ENCODE data around the gene PDCD1. TPM values are rescaled to one million over a fixed set of nuclear protein-coding genes. Genes with fewer than 3 reads are reported as not detected.

PDCD1 gene
- polyA plus RNA-seq, 1 experiment: not detected

- H3K4me3 ChIP-seq (ENCODE audit: low read depth, low read length): no peak overlapping the region
- no peaks in the 10 kb centered on the region for H3K27me3 ChIP-seq (ENCODE audit: control insufficient read depth, insufficient read depth, low read length)
- DNase-seq (ENCODE audit: low read depth, low spot score): no peak
- TF ChIP-seq CTCF (IDR thresholded peaks at IDR 0.05; ENCODE audit: low read depth, low read length): no peak
- ChIA-PET CTCF (no interaction called here), POLR2A (no interaction called here)
- H3K27ac ChIP-seq (ENCODE audit: low read depth, low read length): no peak overlapping the region
- H3K9me3 ChIP-seq (ENCODE audit: control insufficient read depth, insufficient read depth, low read length): peaks cover 6% of the 10 kb centered on the region; the same call in 1 of the 2 replicates
These were observed 46.6 kb downstream of the PDCD1 start for GRCh38 chr2:241811952-241812729.

- no peak for DNase-seq (ENCODE audit: low read depth, low spot score)
- no peak overlapping the region for H3K4me3 ChIP-seq (ENCODE audit: low read depth, low read length)
- H3K9me3 ChIP-seq (ENCODE audit: control insufficient read depth, insufficient read depth, low read length): peaks cover 6% of the 10 kb centered on the region; the same call in 1 of the 2 replicates
- H3K27me3 ChIP-seq (ENCODE audit: control insufficient read depth, insufficient read depth, low read length): no peaks in the 10 kb centered on the region
- no peak overlapping the region for H3K27ac ChIP-seq (ENCODE audit: low read depth, low read length)
- CTCF ChIA-PET: no interaction called here
- no peak for TF ChIP-seq CTCF (IDR thresholded peaks at IDR 0.05; ENCODE audit: low read depth, low read length)
- POLR2A ChIA-PET: no interaction called here
These were observed 47.3 kb downstream of the PDCD1 start for GRCh38 chr2:241811201-241811951.

DNA sequence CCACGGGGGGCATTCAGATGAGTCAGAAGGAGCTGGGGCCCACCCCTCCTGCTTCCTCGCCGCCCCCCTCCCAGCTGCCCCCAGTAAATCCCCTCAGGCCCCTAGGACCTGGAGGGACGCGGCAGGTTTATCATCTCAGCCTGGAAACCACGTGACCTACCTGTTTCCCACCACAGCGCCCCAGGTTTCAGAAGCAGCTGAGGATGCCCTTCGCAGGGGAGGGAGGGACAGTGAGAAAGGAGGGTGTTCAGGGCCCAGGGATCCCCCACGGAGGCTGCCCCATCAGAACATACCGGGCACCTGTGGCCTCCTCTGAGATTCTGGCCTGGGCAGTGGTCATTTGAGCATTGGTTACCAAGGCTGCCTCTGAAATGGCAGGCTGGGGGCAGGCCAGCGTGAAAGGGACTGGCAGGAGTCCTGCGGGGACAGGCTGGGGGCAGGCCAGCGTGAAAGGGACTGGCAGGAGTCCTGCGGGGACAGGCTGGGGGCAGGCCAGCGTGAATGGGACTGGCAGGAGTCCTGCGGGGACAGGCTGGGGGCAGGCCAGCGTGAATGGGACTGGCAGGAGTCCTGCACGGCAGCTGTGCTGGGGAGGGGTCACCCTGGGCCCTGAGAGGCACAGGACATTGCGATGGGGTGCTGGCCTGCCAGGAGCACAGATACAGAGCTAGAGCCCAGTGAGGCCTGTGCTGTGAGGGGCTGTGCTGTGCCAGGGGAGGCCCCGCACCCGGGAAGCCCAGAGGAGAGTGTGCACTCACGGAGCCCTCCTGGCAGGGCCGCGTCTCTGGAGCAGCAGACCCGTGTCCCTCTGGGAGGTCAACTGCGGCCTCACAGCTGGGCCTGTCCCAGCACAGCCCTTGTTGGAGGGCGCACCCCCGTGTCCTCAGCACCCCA, 48.1 kb downstream of the PDCD1 start:
- ChIA-PET CTCF (no interaction called here), POLR2A (no interaction called here)
- Histone ChIP-seq H3K27me3 (ENCODE audit: control insufficient read depth, insufficient read depth, low read length) (no peaks in the 10 kb centered on the region), H3K27ac (ENCODE audit: low read depth, low read length) (no peak overlapping the region), H3K4me3 (ENCODE audit: low read depth, low read length) (no peak overlapping the region), H3K9me3 (ENCODE audit: control insufficient read depth, insufficient read depth, low read length) (peaks cover 6% of the 10 kb centered on the region; the same call in 1 of the 2 replicates)
- no peak for TF ChIP-seq CTCF (IDR thresholded peaks at IDR 0.05; ENCODE audit: low read depth, low read length)
- DNase-seq (ENCODE audit: low read depth, low spot score): no peak

GRCh38 chr2:241809383-241810306, 49.0 kb downstream of the PDCD1 start:
- Histone ChIP-seq H3K9me3 (ENCODE audit: control insufficient read depth, insufficient read depth, low read length) (peaks cover 6% of the 10 kb centered on the region; the same call in 1 of the 2 replicates), H3K4me3 (ENCODE audit: low read depth, low read length) (no peak overlapping the region), H3K27me3 (ENCODE audit: control insufficient read depth, insufficient read depth, low read length) (no peaks in the 10 kb centered on the region), H3K27ac (ENCODE audit: low read depth, low read length) (no peak overlapping the region)
- no peak for TF ChIP-seq CTCF (IDR thresholded peaks at IDR 0.05; ENCODE audit: low read depth, low read length)
- ChIA-PET POLR2A (interaction anchor here (0.5 kb wide), 1 partner anchor 9 kb away, joined by 8 read pairs; no protein-coding TSS in a partner anchor), CTCF (no interaction called here)
- no peak for DNase-seq (ENCODE audit: low read depth, low spot score)

Measured in AG04450 (cell line).